MV-4-11 (cell line): Measurements from ENCODE around the gene FAM210B.
"Not testable (repeated sequence)": the region's sequence is repeated elsewhere in the genome, so short reads cannot be mapped to it uniquely, and the experiment has no call there.

ENCODE experiments used
- DNase-seq: peaks from one replicate; lab custom pipeline; 2025; lab: John Stamatoyannopoulos, UW

FAM210B gene

GRCh38 chr20:56358600-56359211 is at the start of gene FAM210B:
Gene FAM210B, plus strand, starts transcription at chr20:56358974. Its CDS starts 32 bp downstream, at chr20:56359006.
- peak; percentile 79 for DNase-seq

- DNase-seq, result no peak
These were observed 42.7 kb upstream of the FAM210B start for GRCh38 chr20:56316051-56316450.

GRCh38 chr20:56316483-56316882 is 42.3 kb upstream of the FAM210B start:
- no peak for DNase-seq

- no peak for DNase-seq
These were observed 36.1 kb upstream of the FAM210B start for GRCh38 chr20:56322681-56323080.

- DNase-seq, result no peak
These were observed 35.6 kb upstream of the FAM210B start for GRCh38 chr20:56323206-56323605.

GRCh38 chr20:56323656-56324055 is 35.1 kb upstream of the FAM210B start:
- DNase-seq, result no peak

GRCh38 chr20:56324806-56325205 is 34.0 kb upstream of the FAM210B start:
- no peak for DNase-seq

GRCh38 chr20:56328861-56329260 is 29.9 kb upstream of the FAM210B start:
- peak; percentile 2 for DNase-seq

- DNase-seq, result not testable (repeated sequence)
These were observed 22.1 kb upstream of the FAM210B start for GRCh38 chr20:56336709-56337108.

- no peak for DNase-seq
These were observed 16.0 kb upstream of the FAM210B start for GRCh38 chr20:56342783-56343182.

GRCh38 chr20:56343861-56344381 is 14.9 kb upstream of the FAM210B start:
- DNase-seq, result no peak

- DNase-seq, result no peak
These were observed 12.9 kb upstream of the FAM210B start for GRCh38 chr20:56345911-56346310.

- no peak for DNase-seq
These were observed 11.0 kb upstream of the FAM210B start for GRCh38 chr20:56347628-56348304.

GRCh38 chr20:56348305-56348693 is 10.5 kb upstream of the FAM210B start:
- DNase-seq, result no peak

- peak; percentile 7 for DNase-seq
These were observed 10.0 kb upstream of the FAM210B start for GRCh38 chr20:56348746-56349145.

GRCh38 chr20:56350842-56351241 is 7.9 kb upstream of the FAM210B start:
- DNase-seq, result no peak

- no peak for DNase-seq
These were observed 6.3 kb upstream of the FAM210B start for GRCh38 chr20:56352345-56353055.

- DNase-seq, result no peak
These were observed 5.4 kb upstream of the FAM210B start for GRCh38 chr20:56353356-56353755.

- no peak for DNase-seq
These were observed 704 bp upstream of the FAM210B start for GRCh38 chr20:56358070-56358469.

- DNase-seq, result no peak
These were observed 698 bp downstream of the FAM210B start for GRCh38 chr20:56359212-56360132.

GRCh38 chr20:56360133-56360907 is 1.5 kb downstream of the FAM210B start:
- DNase-seq, result no peak
